ENCODE results near the gene NANOS3.

GRCh38 chr19:13896227-13896626 lies 19.3 kb downstream of the NANOS3 start:
- TF ChIP-seq CTCF (IDR thresholded peaks at IDR 0.05), result no peak
- TF ChIP-seq POLR2A (IDR thresholded peaks at IDR 0.05), result no peak

All from ovary (tissue), 3 donors.